Measurements from ENCODE around the gene ADCY2.
"Not testable (repeated sequence)": the region's sequence is repeated elsewhere in the genome, so short reads cannot be mapped to it uniquely, and the experiment has no call there.

ADCY2 gene

DNA sequence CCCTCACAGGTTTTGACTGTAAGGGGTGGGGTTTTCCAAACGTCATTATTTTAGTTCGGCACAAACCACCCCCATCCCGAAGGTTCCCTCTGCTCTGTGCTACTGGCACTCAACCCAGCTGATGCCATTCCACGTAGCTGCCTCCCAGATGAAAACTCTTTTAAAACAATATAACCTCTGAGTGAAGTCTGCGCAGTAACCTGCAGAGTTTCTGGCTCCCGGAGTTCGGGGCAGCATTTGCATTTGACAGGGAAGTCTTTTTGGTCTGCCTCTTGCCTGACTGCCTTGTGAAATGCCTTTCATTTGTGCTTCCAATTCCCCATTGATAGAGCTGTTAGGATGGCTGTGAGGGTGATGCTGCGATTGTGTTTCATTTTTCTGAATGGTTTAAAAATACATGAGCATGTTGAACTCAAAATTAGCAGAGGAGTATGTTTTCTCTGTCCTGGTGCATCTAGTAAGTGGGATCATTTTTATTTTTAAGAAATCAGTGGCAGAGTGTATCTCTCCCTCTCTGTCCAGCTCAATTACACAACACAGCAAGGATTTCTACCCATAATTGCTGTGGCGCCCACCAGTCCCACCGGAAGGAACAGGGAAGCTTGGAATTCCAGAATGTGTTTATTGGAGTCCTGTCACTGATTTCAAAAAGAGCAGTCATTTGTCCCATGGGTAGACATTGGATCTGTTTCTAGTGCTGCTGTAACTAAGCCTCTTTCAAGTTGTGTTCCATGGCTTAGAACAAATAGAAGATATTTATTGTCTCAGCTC lies 24.8 kb downstream of the ADCY2 start:
- Histone ChIP-seq H3K9ac (ENCODE audit: low read depth, low read length) (peak overlapping the region; percentile 36; the same call in 1 of the 2 replicates), H3K4me3 (ENCODE audit: low read length) (peak overlapping the region; percentile 56), H3K27ac (ENCODE audit: low read length) (peak overlapping the region; percentile 9), H3K36me3 (ENCODE audit: insufficient read depth, low read depth, low read length) (peaks cover 30% of the 10 kb centered on the region; the same call in 1 of the 2 replicates), H3K27me3 (ENCODE audit: insufficient read depth, low read length) (no peaks in the 10 kb centered on the region), H3K4me1 (ENCODE audit: insufficient read depth, low read length) (peaks cover 56% of the 10 kb centered on the region), H3K9me3 (ENCODE audit: insufficient read depth, low read depth, low read length) (no peaks in the 10 kb centered on the region)

DNA sequence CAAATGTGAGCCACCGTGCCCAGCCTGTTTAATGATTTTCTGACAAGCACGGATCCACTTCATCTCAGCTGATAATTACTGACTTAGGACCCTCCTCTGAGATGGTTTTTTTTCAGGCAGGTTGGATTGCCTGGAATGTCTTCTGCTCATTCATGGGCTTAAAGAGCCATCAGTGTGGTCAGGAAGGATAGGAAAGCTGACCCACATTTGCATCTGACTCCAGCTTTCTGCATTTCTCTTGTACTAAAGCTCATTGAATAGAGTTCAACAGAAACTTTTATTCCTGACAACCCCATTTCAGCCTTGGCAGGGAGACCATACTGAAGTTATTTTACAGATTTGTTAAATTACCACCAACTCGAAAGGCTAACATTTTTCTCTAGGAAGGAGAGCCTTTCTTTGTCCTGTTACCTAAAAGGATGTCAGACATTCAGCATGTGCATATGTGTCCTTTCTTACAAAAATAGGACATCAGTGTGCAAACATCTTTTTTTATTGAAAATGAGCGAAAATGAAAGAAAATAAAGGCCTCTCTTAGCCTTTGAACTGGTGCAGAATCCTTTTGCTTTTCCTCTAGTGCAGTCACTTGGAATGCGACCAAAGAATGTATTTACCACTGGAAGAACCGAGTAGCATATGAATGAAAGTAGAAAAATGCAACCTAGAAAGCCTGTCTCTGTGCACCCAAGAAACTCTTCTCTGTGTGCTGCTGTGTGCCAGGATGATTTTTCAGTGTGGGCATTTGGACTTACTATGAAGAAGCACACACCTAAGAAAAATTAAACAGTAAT lies 26.6 kb downstream of the ADCY2 start:
- Histone ChIP-seq H3K36me3 (ENCODE audit: insufficient read depth, low read depth, low read length) (peaks cover 14% of the 10 kb centered on the region; the same call in 1 of the 2 replicates), H3K4me1 (ENCODE audit: insufficient read depth, low read length) (peaks cover 69% of the 10 kb centered on the region), H3K9ac (ENCODE audit: low read depth, low read length) (peak overlapping the region; percentile 17; the same call in 1 of the 2 replicates), H3K27ac (ENCODE audit: low read length) (peak overlapping the region; percentile 8), H3K4me3 (ENCODE audit: low read length) (peak overlapping the region; percentile 41; the same call in 1 of the 2 replicates), H3K27me3 (ENCODE audit: insufficient read depth, low read length) (no peaks in the 10 kb centered on the region), H3K9me3 (ENCODE audit: insufficient read depth, low read depth, low read length) (no peaks in the 10 kb centered on the region)

DNA sequence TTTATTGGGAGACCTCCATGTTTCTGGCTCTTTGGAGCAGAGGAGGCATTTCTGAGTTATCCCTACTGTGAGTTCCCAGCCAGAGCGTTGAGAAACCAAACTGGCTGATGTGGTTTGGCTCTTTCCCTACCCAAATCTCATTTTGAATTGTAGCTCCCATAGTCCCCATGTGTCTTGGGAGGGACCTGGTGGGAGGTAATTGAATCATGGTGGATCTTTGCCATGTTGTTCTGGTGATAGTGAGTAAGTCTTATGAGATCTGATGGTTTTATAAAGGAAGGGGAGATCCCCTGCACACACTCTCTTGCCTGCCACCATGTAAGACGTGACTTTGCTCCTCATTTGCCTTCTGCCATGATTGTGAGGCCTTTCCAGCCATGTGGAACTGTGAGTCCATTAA lies 27.3 kb downstream of the ADCY2 start:
- Histone ChIP-seq H3K4me1 (ENCODE audit: insufficient read depth, low read length) (peaks cover 75% of the 10 kb centered on the region), H3K36me3 (ENCODE audit: insufficient read depth, low read depth, low read length) (peaks cover 13% of the 10 kb centered on the region; the same call in 1 of the 2 replicates)
- not testable (repeated sequence) for H3K27ac ChIP-seq (ENCODE audit: low read length); H3K9ac ChIP-seq (ENCODE audit: low read depth, low read length); H3K27me3 ChIP-seq (ENCODE audit: insufficient read depth, low read length); H3K4me3 ChIP-seq (ENCODE audit: low read length); H3K9me3 ChIP-seq (ENCODE audit: insufficient read depth, low read depth, low read length)

DNA sequence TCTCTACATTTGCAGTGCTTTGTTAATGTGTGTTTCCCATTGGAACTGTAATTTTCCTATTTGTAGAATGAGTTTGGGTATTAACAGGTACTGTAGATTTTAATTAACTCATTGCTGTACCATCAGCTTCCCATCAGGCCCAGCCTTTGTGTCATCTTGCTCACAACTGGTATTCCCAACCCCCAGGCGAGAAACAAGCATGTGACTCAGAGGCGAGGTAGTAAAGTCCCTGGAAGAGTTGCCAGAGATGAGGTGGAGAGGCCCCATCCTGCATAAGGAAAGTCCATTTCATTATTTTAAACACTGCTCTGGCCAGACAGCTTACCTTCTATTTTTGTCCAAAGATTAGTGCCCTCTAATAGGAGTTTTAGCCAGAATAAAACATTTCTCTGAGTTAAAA lies 29.9 kb downstream of the ADCY2 start:
- Histone ChIP-seq H3K27ac (ENCODE audit: low read length) (no peak overlapping the region), H3K9ac (ENCODE audit: low read depth, low read length) (no peak overlapping the region), H3K27me3 (ENCODE audit: insufficient read depth, low read length) (no peaks in the 10 kb centered on the region), H3K36me3 (ENCODE audit: insufficient read depth, low read depth, low read length) (peaks cover 5% of the 10 kb centered on the region; the same call in 1 of the 2 replicates), H3K4me1 (ENCODE audit: insufficient read depth, low read length) (peaks cover 60% of the 10 kb centered on the region), H3K4me3 (ENCODE audit: low read length) (no peak overlapping the region), H3K9me3 (ENCODE audit: insufficient read depth, low read depth, low read length) (no peaks in the 10 kb centered on the region)

DNA sequence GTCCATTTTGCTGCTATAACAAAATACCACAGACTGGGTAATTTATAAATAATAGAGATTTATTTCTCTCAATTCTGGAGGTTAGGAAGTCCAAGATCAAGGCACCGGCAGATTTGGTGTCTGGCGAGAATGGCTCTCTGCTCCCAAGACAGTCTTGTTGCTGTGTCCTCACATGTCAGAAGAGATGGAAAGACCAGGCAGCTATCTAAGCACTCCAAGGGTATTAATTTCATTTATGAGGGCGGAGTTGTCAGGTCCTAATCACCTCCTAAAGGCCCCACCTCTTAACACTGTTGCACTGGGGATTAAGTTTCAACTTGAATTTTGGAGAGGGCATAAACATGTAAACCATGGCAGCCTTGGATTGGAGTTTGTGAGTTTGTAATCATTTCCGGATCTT lies 30.3 kb downstream of the ADCY2 start:
- no peak overlapping the region for H3K27ac ChIP-seq (ENCODE audit: low read length)
- peaks cover 5% of the 10 kb centered on the region; the same call in 1 of the 2 replicates for H3K36me3 ChIP-seq (ENCODE audit: insufficient read depth, low read depth, low read length)
- no peaks in the 10 kb centered on the region for H3K9me3 ChIP-seq (ENCODE audit: insufficient read depth, low read depth, low read length)
- H3K4me3 ChIP-seq (ENCODE audit: low read length), result no peak overlapping the region
- peaks cover 56% of the 10 kb centered on the region for H3K4me1 ChIP-seq (ENCODE audit: insufficient read depth, low read length)
- no peak overlapping the region for H3K9ac ChIP-seq (ENCODE audit: low read depth, low read length)
- no peaks in the 10 kb centered on the region for H3K27me3 ChIP-seq (ENCODE audit: insufficient read depth, low read length)

DNA sequence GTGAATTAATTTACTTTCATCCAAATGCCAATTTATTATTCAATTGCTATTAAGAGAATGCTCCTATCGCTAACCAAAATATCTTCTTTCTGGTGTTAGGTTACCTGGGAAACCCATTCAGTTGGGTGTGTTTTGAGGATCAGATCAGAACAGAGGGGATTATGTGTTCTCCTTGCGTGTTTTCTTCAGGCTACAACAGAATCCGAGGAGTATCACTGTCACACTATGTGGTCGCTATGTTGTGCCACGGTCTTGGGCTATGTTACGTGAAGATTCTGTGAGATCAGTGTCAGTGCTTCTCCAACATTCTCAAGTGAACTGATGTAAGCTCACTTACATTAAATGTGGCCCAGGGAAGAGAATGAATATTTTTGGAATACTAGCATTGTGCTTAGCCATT lies 39.0 kb downstream of the ADCY2 start:
- H3K27me3 ChIP-seq (ENCODE audit: insufficient read depth, low read length), result no peaks in the 10 kb centered on the region
- H3K9ac ChIP-seq (ENCODE audit: low read depth, low read length), result no peak overlapping the region
- no peak overlapping the region for H3K27ac ChIP-seq (ENCODE audit: low read length)
- H3K4me3 ChIP-seq (ENCODE audit: low read length), result no peak overlapping the region
- H3K4me1 ChIP-seq (ENCODE audit: insufficient read depth, low read length), result no peaks in the 10 kb centered on the region; the same call in 1 of the 2 replicates
- peaks cover 5% of the 10 kb centered on the region; the same call in 1 of the 2 replicates for H3K36me3 ChIP-seq (ENCODE audit: insufficient read depth, low read depth, low read length)
- H3K9me3 ChIP-seq (ENCODE audit: insufficient read depth, low read depth, low read length), result no peaks in the 10 kb centered on the region

DNA sequence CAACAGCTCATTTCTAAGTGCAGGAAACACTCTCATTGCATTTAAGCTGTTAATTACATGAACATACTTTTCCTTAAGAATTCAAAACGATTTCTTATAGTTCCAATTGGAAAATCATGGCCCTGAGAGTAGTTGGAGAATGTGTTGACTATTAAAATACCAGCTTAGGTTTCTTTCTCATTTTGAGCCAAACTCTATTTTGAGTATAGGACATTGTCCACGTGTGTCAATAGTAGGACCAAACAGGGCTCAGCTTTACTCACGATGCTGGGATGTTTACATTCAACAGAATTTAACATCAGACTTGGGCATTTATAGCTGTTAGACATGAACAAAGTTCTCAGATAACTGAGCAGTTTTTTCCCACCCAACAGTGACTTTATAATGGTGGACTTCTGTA lies 39.6 kb downstream of the ADCY2 start:
- H3K9me3 ChIP-seq (ENCODE audit: insufficient read depth, low read depth, low read length), result no peaks in the 10 kb centered on the region
- no peak overlapping the region for H3K9ac ChIP-seq (ENCODE audit: low read depth, low read length)
- no peak overlapping the region for H3K27ac ChIP-seq (ENCODE audit: low read length)
- H3K4me1 ChIP-seq (ENCODE audit: insufficient read depth, low read length), result no peaks in the 10 kb centered on the region; the same call in 1 of the 2 replicates
- no peaks in the 10 kb centered on the region for H3K27me3 ChIP-seq (ENCODE audit: insufficient read depth, low read length)
- peaks cover 5% of the 10 kb centered on the region; the same call in 1 of the 2 replicates for H3K36me3 ChIP-seq (ENCODE audit: insufficient read depth, low read depth, low read length)
- H3K4me3 ChIP-seq (ENCODE audit: low read length), result no peak overlapping the region

DNA sequence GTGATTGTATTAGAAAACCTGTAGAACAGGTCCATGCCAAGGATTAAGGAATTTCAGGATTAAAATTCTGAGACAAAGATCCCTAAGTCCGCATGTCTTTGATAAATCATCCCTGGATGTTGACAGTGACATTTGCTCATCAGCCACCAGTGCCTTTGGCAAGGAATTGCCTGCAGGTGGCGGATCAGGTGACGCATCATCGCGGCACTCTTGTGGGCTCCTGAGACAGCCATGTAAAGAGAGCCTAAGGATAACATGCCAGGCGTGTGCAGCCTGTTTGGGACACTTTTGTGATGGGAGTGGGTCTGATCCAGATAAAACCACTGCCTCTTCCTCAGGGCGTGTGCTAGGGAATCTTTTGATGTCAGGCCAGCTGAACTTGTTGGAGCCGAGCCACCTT lies 40.6 kb downstream of the ADCY2 start:
- Histone ChIP-seq H3K4me1 (ENCODE audit: insufficient read depth, low read length) (no peaks in the 10 kb centered on the region; the same call in 1 of the 2 replicates), H3K27me3 (ENCODE audit: insufficient read depth, low read length) (no peaks in the 10 kb centered on the region), H3K36me3 (ENCODE audit: insufficient read depth, low read depth, low read length) (peaks cover 5% of the 10 kb centered on the region; the same call in 1 of the 2 replicates), H3K4me3 (ENCODE audit: low read length) (no peak overlapping the region), H3K9ac (ENCODE audit: low read depth, low read length) (no peak overlapping the region), H3K9me3 (ENCODE audit: insufficient read depth, low read depth, low read length) (no peaks in the 10 kb centered on the region), H3K27ac (ENCODE audit: low read length) (no peak overlapping the region)

DNA sequence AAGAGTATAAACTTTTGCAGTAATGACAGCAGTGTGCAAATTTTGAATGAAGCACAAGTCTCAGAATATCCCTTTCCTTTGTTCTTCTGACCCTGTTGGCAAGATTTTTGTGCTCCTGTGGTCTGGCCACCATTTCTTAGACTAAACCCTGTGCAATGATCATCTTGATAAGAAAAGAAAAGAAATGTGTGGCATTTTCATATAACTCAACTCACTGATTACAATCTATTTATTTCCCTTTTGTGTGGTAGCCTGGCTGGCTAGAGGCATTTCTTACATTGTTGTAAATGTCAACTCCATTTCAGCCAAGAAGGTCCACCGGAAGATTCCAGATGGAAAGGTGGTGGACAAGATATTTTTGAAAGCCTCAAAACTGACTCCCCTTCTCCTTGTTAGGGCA lies 41.9 kb downstream of the ADCY2 start:
- no peak overlapping the region for H3K9ac ChIP-seq (ENCODE audit: low read depth, low read length)
- no peaks in the 10 kb centered on the region for H3K9me3 ChIP-seq (ENCODE audit: insufficient read depth, low read depth, low read length)
- no peak overlapping the region for H3K4me3 ChIP-seq (ENCODE audit: low read length)
- no peak overlapping the region for H3K27ac ChIP-seq (ENCODE audit: low read length)
- no peaks in the 10 kb centered on the region for H3K27me3 ChIP-seq (ENCODE audit: insufficient read depth, low read length)
- peaks cover 5% of the 10 kb centered on the region; the same call in 1 of the 2 replicates for H3K36me3 ChIP-seq (ENCODE audit: insufficient read depth, low read depth, low read length)
- no peaks in the 10 kb centered on the region for H3K4me1 ChIP-seq (ENCODE audit: insufficient read depth, low read length)

DNA sequence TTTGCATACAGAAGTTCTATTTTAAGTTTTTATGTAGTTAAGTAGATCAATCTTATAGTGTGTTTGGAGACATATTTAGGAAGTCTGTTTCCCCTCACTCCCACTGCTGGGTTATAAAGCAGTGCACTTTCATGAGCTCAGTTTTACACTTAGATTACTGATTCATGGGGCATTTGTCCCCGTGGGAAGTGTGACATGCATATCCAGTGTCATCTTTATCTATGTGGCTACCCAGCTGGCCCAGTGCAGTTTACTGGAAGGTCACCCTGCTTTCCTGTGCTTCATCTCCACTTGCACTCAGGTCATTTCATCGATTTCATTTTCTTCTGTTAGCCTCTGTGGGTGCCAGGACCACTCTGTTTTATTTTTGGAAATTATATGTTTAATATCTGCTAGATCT lies 49.1 kb downstream of the ADCY2 start:
- H3K4me3 ChIP-seq (ENCODE audit: low read length), result no peak overlapping the region
- peaks cover 8% of the 10 kb centered on the region; the same call in 1 of the 2 replicates for H3K4me1 ChIP-seq (ENCODE audit: insufficient read depth, low read length)
- no peaks in the 10 kb centered on the region for H3K36me3 ChIP-seq (ENCODE audit: insufficient read depth, low read depth, low read length)
- H3K9ac ChIP-seq (ENCODE audit: low read depth, low read length), result no peak overlapping the region
- H3K27me3 ChIP-seq (ENCODE audit: insufficient read depth, low read length), result no peaks in the 10 kb centered on the region
- H3K9me3 ChIP-seq (ENCODE audit: insufficient read depth, low read depth, low read length), result no peaks in the 10 kb centered on the region
- H3K27ac ChIP-seq (ENCODE audit: low read length), result no peak overlapping the region

DNA sequence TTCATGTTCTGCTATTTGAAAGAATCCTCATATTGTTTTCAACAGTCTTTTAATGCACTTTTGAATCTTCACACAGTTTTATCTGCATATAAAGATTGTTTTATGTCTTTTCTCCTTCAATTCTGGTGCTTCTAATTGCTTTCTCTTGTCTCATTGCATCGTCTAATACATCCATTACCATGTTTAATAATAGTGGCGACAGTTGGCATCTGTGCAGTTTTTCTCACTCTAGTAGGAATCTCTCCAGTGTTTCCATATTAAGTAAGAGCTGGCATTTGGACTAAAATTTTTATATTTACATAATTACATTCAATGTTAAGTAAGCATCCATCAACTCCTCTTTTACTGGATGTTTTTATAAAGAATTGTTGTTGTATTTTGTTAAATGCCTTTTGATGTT lies 49.9 kb downstream of the ADCY2 start:
- no peak overlapping the region for H3K4me3 ChIP-seq (ENCODE audit: low read length)
- peaks cover 8% of the 10 kb centered on the region; the same call in 1 of the 2 replicates for H3K4me1 ChIP-seq (ENCODE audit: insufficient read depth, low read length)
- H3K27me3 ChIP-seq (ENCODE audit: insufficient read depth, low read length), result no peaks in the 10 kb centered on the region
- no peak overlapping the region for H3K9ac ChIP-seq (ENCODE audit: low read depth, low read length)
- H3K27ac ChIP-seq (ENCODE audit: low read length), result no peak overlapping the region
- H3K9me3 ChIP-seq (ENCODE audit: insufficient read depth, low read depth, low read length), result no peaks in the 10 kb centered on the region
- H3K36me3 ChIP-seq (ENCODE audit: insufficient read depth, low read depth, low read length), result no peaks in the 10 kb centered on the region
